SJCRH30 (cell line): ENCODE data around the gene UBE2D3. TPM values are rescaled to one million over a fixed set of nuclear protein-coding genes. Genes with fewer than 3 reads are reported as not detected.

ENCODE experiments used
- DNase-seq, 2 experiments: peaks; one replicate each; pipeline ENCODE4 v3.0.0-alpha.2; 2015 to 2020
- H3K27ac ChIP-seq: fragments of 250-450 bp; sonication (Bioruptor Pico); 2 replicates; pipeline ENCODE4 v1.5.1; 2020; ENCODE audit warnings: mild to moderate bottlenecking, moderate library complexity
- H3K27me3 ChIP-seq: fragments of 250-450 bp; sonication (Bioruptor Pico); 2 replicates; pipeline ENCODE4 v1.5.1; 2020; ENCODE audit warnings: mild to moderate bottlenecking, moderate library complexity
- H3K36me3 ChIP-seq: fragments of 250-450 bp; sonication (Bioruptor Pico); 2 replicates; pipeline ENCODE4 v1.5.1; 2020; ENCODE audit warnings: mild to moderate bottlenecking, moderate library complexity
- H3K4me1 ChIP-seq: fragments of 250-450 bp; sonication (Bioruptor Pico); 2 replicates; pipeline ENCODE4 v1.5.1; 2020; ENCODE audit warnings: mild to moderate bottlenecking, moderate library complexity
- H3K4me3 ChIP-seq: fragments of 250-450 bp; sonication (Bioruptor Pico); 2 replicates; pipeline ENCODE4 v1.5.1; 2020; ENCODE audit warnings: mild to moderate bottlenecking, moderate library complexity
- H3K9me3 ChIP-seq: fragments of 250-450 bp; sonication (Bioruptor Pico); replicated peaks from 2 replicates; pipeline ENCODE4 v1.5.1; 2020; ENCODE audit warnings: mild to moderate bottlenecking, moderate library complexity
- total RNA-seq: library from RNA; depleted of rRNA; stranded (reverse); fragments of >200 nt; shearing (Covaris generic); gene quantifications from 2 replicates; pipeline ENCODE4 v1.2.3, GENCODE V29; 2014

The UBE2D3 gene
- total RNA-seq, 1 experiment from 2014 or later = 529 TPM

GRCh38 chr4:102789317-102789717 is 38.0 kb downstream of the UBE2D3 start:
- peak in 1 of 2 experiments; percentile 29 for DNase-seq
- Histone ChIP-seq H3K27ac (no peak overlapping the region), H3K4me1 (peaks cover 3% of the 10 kb centered on the region; the same call in 1 of the 2 replicates), H3K36me3 (peaks cover 16% of the 10 kb centered on the region), H3K4me3 (no peak overlapping the region), H3K9me3 (no peaks in the 10 kb centered on the region; the same call in 1 of the 2 replicates), H3K27me3 (no peaks in the 10 kb centered on the region)

- H3K27ac ChIP-seq = no peak overlapping the region
- no peaks in the 10 kb centered on the region for H3K27me3 ChIP-seq
- peaks cover 3% of the 10 kb centered on the region; the same call in 1 of the 2 replicates for H3K4me1 ChIP-seq
- no peaks in the 10 kb centered on the region; the same call in 1 of the 2 replicates for H3K9me3 ChIP-seq
- DNase-seq = no peak
- H3K36me3 ChIP-seq = peaks cover 4% of the 10 kb centered on the region
- H3K4me3 ChIP-seq = no peak overlapping the region
Measured at GRCh38 chr4:102787944-102788343, 39.4 kb downstream of the UBE2D3 start.

- Histone ChIP-seq H3K27me3 (no peaks in the 10 kb centered on the region), H3K4me3 (no peak overlapping the region), H3K9me3 (no peaks in the 10 kb centered on the region; the same call in 1 of the 2 replicates), H3K27ac (no peak overlapping the region), H3K36me3 (peaks cover 2% of the 10 kb centered on the region; the same call in 1 of the 2 replicates), H3K4me1 (peaks cover 3% of the 10 kb centered on the region; the same call in 1 of the 2 replicates)
- DNase-seq = no peak
Measured at GRCh38 chr4:102787096-102787881, 40.1 kb downstream of the UBE2D3 start.

- no peaks in the 10 kb centered on the region for H3K27me3 ChIP-seq
- H3K4me3 ChIP-seq = no peak overlapping the region
- H3K9me3 ChIP-seq = no peaks in the 10 kb centered on the region; the same call in 1 of the 2 replicates
- H3K36me3 ChIP-seq = no peaks in the 10 kb centered on the region; the same call in 1 of the 2 replicates
- H3K27ac ChIP-seq = no peak overlapping the region
- DNase-seq = no peak
- H3K4me1 ChIP-seq = peaks cover 3% of the 10 kb centered on the region; the same call in 1 of the 2 replicates
Measured at GRCh38 chr4:102786279-102786678, 41.1 kb downstream of the UBE2D3 start.

- no peaks in the 10 kb centered on the region for H3K4me1 ChIP-seq
- H3K27ac ChIP-seq = no peak overlapping the region
- no peak overlapping the region for H3K4me3 ChIP-seq
- no peaks in the 10 kb centered on the region for H3K27me3 ChIP-seq
- no peaks in the 10 kb centered on the region; the same call in 1 of the 2 replicates for H3K9me3 ChIP-seq
- no peaks in the 10 kb centered on the region for H3K36me3 ChIP-seq
- DNase-seq = no peak
Measured at GRCh38 chr4:102783006-102783405, 44.3 kb downstream of the UBE2D3 start.

- no peak overlapping the region for H3K27ac ChIP-seq
- H3K27me3 ChIP-seq = no peaks in the 10 kb centered on the region
- no peaks in the 10 kb centered on the region for H3K9me3 ChIP-seq
- no peak overlapping the region for H3K4me3 ChIP-seq
- H3K4me1 ChIP-seq = no peaks in the 10 kb centered on the region
- no peaks in the 10 kb centered on the region for H3K36me3 ChIP-seq
- DNase-seq = no peak
Measured at GRCh38 chr4:102781570-102781969, 45.8 kb downstream of the UBE2D3 start.

- Histone ChIP-seq H3K27me3 (no peaks in the 10 kb centered on the region), H3K4me3 (no peak overlapping the region), H3K9me3 (no peaks in the 10 kb centered on the region), H3K36me3 (no peaks in the 10 kb centered on the region), H3K4me1 (no peaks in the 10 kb centered on the region), H3K27ac (no peak overlapping the region)
- no peak for DNase-seq
Measured at GRCh38 chr4:102780476-102781144, 46.7 kb downstream of the UBE2D3 start.

GRCh38 chr4:102779204-102779603 is 48.1 kb downstream of the UBE2D3 start:
- H3K4me3 ChIP-seq = no peak overlapping the region
- H3K36me3 ChIP-seq = no peaks in the 10 kb centered on the region
- no peak overlapping the region for H3K27ac ChIP-seq
- no peak for DNase-seq
- H3K27me3 ChIP-seq = no peaks in the 10 kb centered on the region
- H3K9me3 ChIP-seq = no peaks in the 10 kb centered on the region; the same call in 1 of the 2 replicates
- H3K4me1 ChIP-seq = no peaks in the 10 kb centered on the region

GRCh38 chr4:102778720-102779119 is 48.6 kb downstream of the UBE2D3 start:
- Histone ChIP-seq H3K27me3 (no peaks in the 10 kb centered on the region), H3K4me3 (no peak overlapping the region), H3K4me1 (no peaks in the 10 kb centered on the region), H3K9me3 (no peaks in the 10 kb centered on the region; the same call in 1 of the 2 replicates), H3K36me3 (no peaks in the 10 kb centered on the region), H3K27ac (no peak overlapping the region)
- no peak for DNase-seq

GRCh38 chr4:102775805-102776204 is 51.5 kb downstream of the UBE2D3 start:
- Histone ChIP-seq H3K36me3 (no peaks in the 10 kb centered on the region), H3K4me1 (no peaks in the 10 kb centered on the region), H3K4me3 (no peak overlapping the region), H3K9me3 (no peaks in the 10 kb centered on the region; the same call in 1 of the 2 replicates), H3K27ac (no peak overlapping the region), H3K27me3 (no peaks in the 10 kb centered on the region)
- DNase-seq = no peak

GRCh38 chr4:102774254-102774653 is 53.1 kb downstream of the UBE2D3 start:
- Histone ChIP-seq H3K36me3 (no peaks in the 10 kb centered on the region), H3K9me3 (no peaks in the 10 kb centered on the region; the same call in 1 of the 2 replicates), H3K27me3 (no peaks in the 10 kb centered on the region), H3K4me1 (no peaks in the 10 kb centered on the region), H3K27ac (no peak overlapping the region), H3K4me3 (no peak overlapping the region)
- DNase-seq = no peak

- no peak for DNase-seq
- Histone ChIP-seq H3K27ac (no peak overlapping the region), H3K27me3 (no peaks in the 10 kb centered on the region), H3K4me1 (no peaks in the 10 kb centered on the region), H3K4me3 (no peak overlapping the region), H3K9me3 (no peaks in the 10 kb centered on the region; the same call in 1 of the 2 replicates), H3K36me3 (no peaks in the 10 kb centered on the region)
Measured at GRCh38 chr4:102772738-102773340, 54.5 kb downstream of the UBE2D3 start.

- Histone ChIP-seq H3K9me3 (no peaks in the 10 kb centered on the region), H3K4me3 (no peak overlapping the region), H3K27me3 (no peaks in the 10 kb centered on the region), H3K4me1 (no peaks in the 10 kb centered on the region), H3K36me3 (no peaks in the 10 kb centered on the region), H3K27ac (no peak overlapping the region)
- no peak for DNase-seq
Measured at GRCh38 chr4:102764901-102765300, 62.5 kb downstream of the UBE2D3 start.

- no peaks in the 10 kb centered on the region for H3K27me3 ChIP-seq
- no peaks in the 10 kb centered on the region for H3K4me1 ChIP-seq
- H3K4me3 ChIP-seq = peak overlapping the region; percentile 90; the same call in 1 of the 2 replicates
- no peaks in the 10 kb centered on the region for H3K9me3 ChIP-seq
- H3K27ac ChIP-seq = no peak overlapping the region
- no peak for DNase-seq
- H3K36me3 ChIP-seq = no peaks in the 10 kb centered on the region
Measured at GRCh38 chr4:102761906-102762305, 65.4 kb downstream of the UBE2D3 start.

GRCh38 chr4:102761296-102761701 is 66.1 kb downstream of the UBE2D3 start:
- H3K27ac ChIP-seq = no peak overlapping the region; the same call in 1 of the 2 replicates

More at GRCh38 chr4:102761296-102761701, 66.1 kb downstream of the UBE2D3 start:
- H3K4me1 ChIP-seq = no peaks in the 10 kb centered on the region
- peak overlapping the region; percentile 90 for H3K4me3 ChIP-seq
- H3K9me3 ChIP-seq = no peaks in the 10 kb centered on the region
- DNase-seq = peak in 1 of 2 experiments; percentile 5
- no peaks in the 10 kb centered on the region for H3K36me3 ChIP-seq
- no peaks in the 10 kb centered on the region for H3K27me3 ChIP-seq
